GM23338 (cell line): Measurements from ENCODE around the gene ARHGEF28. TPM values are rescaled to one million over a fixed set of nuclear protein-coding genes. Genes with fewer than 3 reads are reported as not detected.

ENCODE experiments used
- ATAC-seq: fragments of 200-7000 bp; cut with Tn5 transposase; 3 replicates; pipeline ENCODE4 v1.9.1; 2020
- DNase-seq: peaks from one replicate; pipeline ENCODE4 v3.0.0-alpha.2; 2015; ENCODE audit warnings: low spot score
- H2AFZ ChIP-seq: fragments of 200-600 bp; sonication (generic); 2 replicates; pipeline ENCODE4 v1.8.0; 2016; ENCODE audit warnings: antibody characterized with exemption, mild to moderate bottlenecking, moderate library complexity
- H3F3A ChIP-seq: fragments of 200-600 bp; sonication (generic); replicated peaks from 2 replicates; pipeline ENCODE4 v1.8.0; 2017; ENCODE audit warnings: antibody characterized with exemption, mixed run types, low read depth
- H3K27ac ChIP-seq: fragments of 200-600 bp; sonication (generic); 2 replicates; pipeline ENCODE4 v1.6.1; 2016; ENCODE audit warnings: low read depth
- H3K27me3 ChIP-seq: fragments of 200-600 bp; sonication (generic); 2 replicates; pipeline ENCODE4 v1.8.0; 2016; ENCODE audit warnings: mild to moderate bottlenecking, mixed run types, moderate library complexity; ENCODE audit not compliant: insufficient read depth
- H3K36me3 ChIP-seq: fragments of 200-600 bp; sonication (generic); 2 replicates; pipeline ENCODE4 v1.8.0; 2016; ENCODE audit warnings: mild to moderate bottlenecking; ENCODE audit not compliant: insufficient read depth
- H3K4me1 ChIP-seq: fragments of 200-600 bp; sonication (generic); 2 replicates; pipeline ENCODE4 v1.8.0; 2016; ENCODE audit warnings: mild to moderate bottlenecking, moderate library complexity; ENCODE audit not compliant: insufficient read depth
- H3K4me2 ChIP-seq: fragments of 200-600 bp; sonication (generic); 2 replicates; pipeline ENCODE4 v1.7.1; 2017; ENCODE audit warnings: mixed run types
- H3K4me3 ChIP-seq: fragments of 200-600 bp; sonication (generic); 2 replicates; pipeline ENCODE4 v1.6.1; 2016; ENCODE audit warnings: mixed run types
- H3K79me2 ChIP-seq: fragments of 200-600 bp; sonication (generic); replicated peaks from 2 replicates; pipeline ENCODE4 v1.8.0; 2017; ENCODE audit warnings: mild to moderate bottlenecking; ENCODE audit not compliant: insufficient read depth
- H3K9me2 ChIP-seq: fragments of 200-600 bp; sonication (generic); 2 replicates; pipeline ENCODE4 v1.8.0; 2017; ENCODE audit not compliant: insufficient read depth
- H4K20me1 ChIP-seq: fragments of 200-600 bp; sonication (generic); replicated peaks from 2 replicates; pipeline ENCODE4 v1.8.0; 2017; ENCODE audit warnings: mild to moderate bottlenecking; ENCODE audit not compliant: insufficient read depth
- H3K27ac Mint-ChIP-seq: 2 replicates; pipeline ENCODE4 v1.8.0; 2020; ENCODE audit warnings: inconsistent platforms, mild to moderate bottlenecking, moderate library complexity, mixed read lengths
- H3K27me3 Mint-ChIP-seq: 3 replicates; pipeline ENCODE4 v1.8.0; 2022; ENCODE audit warnings: low read depth, mild to moderate bottlenecking, moderate library complexity, mixed read lengths, inconsistent platforms; ENCODE audit not compliant: insufficient read depth, poor library complexity
- H3K36me3 Mint-ChIP-seq: 3 replicates; pipeline ENCODE4 v1.8.0; 2021; ENCODE audit warnings: low read depth, mild to moderate bottlenecking, inconsistent platforms, moderate library complexity, mixed read lengths
- H3K4me1 Mint-ChIP-seq: 3 replicates; pipeline ENCODE4 v1.8.0; 2020; ENCODE audit warnings: mild to moderate bottlenecking, inconsistent platforms, mixed read lengths
- H3K4me3 Mint-ChIP-seq: 3 replicates; pipeline ENCODE4 v1.8.0; 2021; ENCODE audit warnings: moderate library complexity, mild to moderate bottlenecking, inconsistent platforms, mixed read lengths
- H3K9me3 Mint-ChIP-seq: 3 replicates; pipeline ENCODE4 v1.8.0; 2020; ENCODE audit warnings: moderate library complexity, mild to moderate bottlenecking, inconsistent platforms, mixed read lengths
- CREB1 ChIP-seq: fragments of 250-450 bp; sonication (Bioruptor Pico); IDR thresholded peaks from 2 replicates; pipeline ENCODE4 v1.5.0; 2020; ENCODE audit warnings: low read depth, mild to moderate bottlenecking, moderate library complexity
- EZH2 ChIP-seq: fragments of 200-600 bp; sonication (generic); IDR thresholded peaks from one replicate; pipeline ENCODE4 v1.8.0; 2017; ENCODE audit warnings: antibody characterized with exemption, mild to moderate bottlenecking, low read depth; ENCODE audit not compliant: unreplicated experiment
- NANOG ChIP-seq: IDR thresholded peaks from 2 replicates; pipeline ENCODE4 v1.6.1; 2016; ENCODE audit warnings: antibody characterized with exemption, borderline replicate concordance
- REST ChIP-seq: IDR thresholded peaks from one replicate; pipeline ENCODE4 v1.6.1; 2018; ENCODE audit warnings: antibody characterized with exemption; ENCODE audit not compliant: unreplicated experiment
- ZNF114 ChIP-seq: fragments of 250-450 bp; sonication (Bioruptor Pico); IDR thresholded peaks from 2 replicates; pipeline ENCODE4 v1.5.0; 2020; ENCODE audit warnings: mild to moderate bottlenecking, moderate library complexity
- ZNF462 ChIP-seq: fragments of 250-450 bp; sonication (Bioruptor Pico); IDR thresholded peaks from 2 replicates; pipeline ENCODE4 v1.5.0; 2020; ENCODE audit warnings: mild to moderate bottlenecking, moderate library complexity
- polyA plus RNA-seq: library from polyadenylated mRNA; unstranded; fragments of >200 nt; fragmentation: Nextera tagmentation; extraction: Ambion mirVana; gene quantifications from 2 replicates; pipeline ENCODE4 v1.2.1, GENCODE V29; 2016
- total RNA-seq: library from RNA; depleted of rRNA; stranded (reverse); fragments of >200 nt; shearing (Covaris generic); gene quantifications from 2 replicates; pipeline ENCODE4 v1.2.3, GENCODE V29; 2014
- TF ChIP-seq, protein P1 (sequence below), 2 experiments: fragments of 200-600 bp in 1 of 2; sonication (generic) in 1 of 2; conservative IDR thresholded peaks; 2 replicates each; pipeline versions ENCODE4 v1.5.1 to v1.6.1; 2016 to 2017; ENCODE audit warnings: antibody characterized with exemption in 2 of 2, low read depth in 2 of 2, mild to moderate bottlenecking in 2 of 2, moderate library complexity in 1 of 2
- TF ChIP-seq, protein P2 (sequence below): IDR thresholded peaks from 2 replicates; pipeline ENCODE4 v1.6.1; 2016; ENCODE audit warnings: antibody characterized with exemption

ARHGEF28 gene
- total and polyA plus RNA-seq, 2 experiments from 2014 or later = 0.39 to 1.0 TPM

DNA sequence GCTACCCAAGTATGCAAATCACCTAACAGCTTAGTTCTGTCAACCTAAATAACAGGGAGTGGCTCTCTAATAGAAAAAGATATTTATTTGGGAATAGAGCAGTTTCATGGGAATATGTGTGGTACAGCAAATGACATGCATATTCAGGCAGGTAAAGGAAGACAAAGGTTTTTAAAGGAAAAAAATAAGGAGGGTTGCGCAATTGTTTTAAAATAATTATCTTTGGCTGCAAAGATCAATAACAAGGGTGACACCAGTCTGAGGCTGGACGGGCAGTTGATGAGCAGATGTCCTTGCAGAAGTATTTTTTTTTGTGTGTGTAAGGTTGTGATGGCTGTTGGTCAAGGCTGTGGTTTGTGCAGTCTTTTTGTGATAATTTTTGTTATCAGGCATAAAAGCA lies 332.0 kb downstream of the ARHGEF28 start:
- no peak overlapping the region for H3K4me2 ChIP-seq
- TF ChIP-seq, protein P1, sequence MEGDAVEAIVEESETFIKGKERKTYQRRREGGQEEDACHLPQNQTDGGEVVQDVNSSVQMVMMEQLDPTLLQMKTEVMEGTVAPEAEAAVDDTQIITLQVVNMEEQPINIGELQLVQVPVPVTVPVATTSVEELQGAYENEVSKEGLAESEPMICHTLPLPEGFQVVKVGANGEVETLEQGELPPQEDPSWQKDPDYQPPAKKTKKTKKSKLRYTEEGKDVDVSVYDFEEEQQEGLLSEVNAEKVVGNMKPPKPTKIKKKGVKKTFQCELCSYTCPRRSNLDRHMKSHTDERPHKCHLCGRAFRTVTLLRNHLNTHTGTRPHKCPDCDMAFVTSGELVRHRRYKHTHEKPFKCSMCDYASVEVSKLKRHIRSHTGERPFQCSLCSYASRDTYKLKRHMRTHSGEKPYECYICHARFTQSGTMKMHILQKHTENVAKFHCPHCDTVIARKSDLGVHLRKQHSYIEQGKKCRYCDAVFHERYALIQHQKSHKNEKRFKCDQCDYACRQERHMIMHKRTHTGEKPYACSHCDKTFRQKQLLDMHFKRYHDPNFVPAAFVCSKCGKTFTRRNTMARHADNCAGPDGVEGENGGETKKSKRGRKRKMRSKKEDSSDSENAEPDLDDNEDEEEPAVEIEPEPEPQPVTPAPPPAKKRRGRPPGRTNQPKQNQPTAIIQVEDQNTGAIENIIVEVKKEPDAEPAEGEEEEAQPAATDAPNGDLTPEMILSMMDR (conservative IDR thresholded peaks at IDR 0.05; ENCODE audit: low read depth in 2 of 2) = no peak
- no peak for TF ChIP-seq EZH2
- TF ChIP-seq ZNF114 (CRISPR knock-in tag) = no peak
- TF ChIP-seq, protein P2, sequence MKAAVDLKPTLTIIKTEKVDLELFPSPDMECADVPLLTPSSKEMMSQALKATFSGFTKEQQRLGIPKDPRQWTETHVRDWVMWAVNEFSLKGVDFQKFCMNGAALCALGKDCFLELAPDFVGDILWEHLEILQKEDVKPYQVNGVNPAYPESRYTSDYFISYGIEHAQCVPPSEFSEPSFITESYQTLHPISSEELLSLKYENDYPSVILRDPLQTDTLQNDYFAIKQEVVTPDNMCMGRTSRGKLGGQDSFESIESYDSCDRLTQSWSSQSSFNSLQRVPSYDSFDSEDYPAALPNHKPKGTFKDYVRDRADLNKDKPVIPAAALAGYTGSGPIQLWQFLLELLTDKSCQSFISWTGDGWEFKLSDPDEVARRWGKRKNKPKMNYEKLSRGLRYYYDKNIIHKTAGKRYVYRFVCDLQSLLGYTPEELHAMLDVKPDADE = no peak
- no peak for TF ChIP-seq REST
- no peak for TF ChIP-seq NANOG
- Mint-ChIP-seq H3K27me3 (peaks cover 2% of the 10 kb centered on the region), H3K36me3 (no peaks in the 10 kb centered on the region), H3K4me3 (no peak overlapping the region), H3K4me1 (no peaks in the 10 kb centered on the region), H3K9me3 (no peaks in the 10 kb centered on the region), H3K27ac (no peak overlapping the region)
- H3K4me1 ChIP-seq = no peaks in the 10 kb centered on the region
- H3K27me3 ChIP-seq = no peaks in the 10 kb centered on the region
- H4K20me1 ChIP-seq = no peaks in the 10 kb centered on the region
- H3K36me3 ChIP-seq = no peaks in the 10 kb centered on the region
- H2AFZ ChIP-seq = no peak overlapping the region
- DNase-seq = no peak
- no peak overlapping the region for H3K4me3 ChIP-seq
- H3K9me2 ChIP-seq = no peaks in the 10 kb centered on the region; the same call in 1 of the 2 replicates
- ATAC-seq = no peak
- H3K79me2 ChIP-seq = no peaks in the 10 kb centered on the region
- no peak overlapping the region for H3K27ac ChIP-seq
- no peaks in the 10 kb centered on the region for H3F3A ChIP-seq

DNA sequence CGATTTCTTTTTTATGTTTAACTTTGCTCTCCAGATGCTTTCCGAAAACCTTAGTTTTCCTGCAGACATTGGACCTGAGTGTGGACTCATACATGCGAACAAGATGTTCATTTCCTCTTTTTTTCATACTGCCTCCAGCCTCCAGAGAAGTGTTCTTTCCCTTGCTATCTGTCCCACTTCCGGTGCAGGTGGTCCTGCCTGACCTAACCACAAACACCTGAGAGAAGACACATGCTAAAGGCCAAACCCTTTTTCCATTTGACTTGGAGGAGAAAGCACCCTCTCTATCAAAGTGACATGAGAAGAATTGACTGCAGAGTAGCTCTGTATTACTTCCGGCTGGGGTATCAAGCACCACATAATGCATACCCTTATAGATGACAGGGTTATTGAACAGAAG lies 334.0 kb downstream of the ARHGEF28 start:
- H3K36me3 Mint-ChIP-seq = no peaks in the 10 kb centered on the region
- no peak overlapping the region for H3K27ac ChIP-seq
- H3K4me3 Mint-ChIP-seq = no peak overlapping the region
- H4K20me1 ChIP-seq = no peaks in the 10 kb centered on the region
- no peak overlapping the region for H2AFZ ChIP-seq
- H3K27ac Mint-ChIP-seq = no peak overlapping the region
- H3K4me1 Mint-ChIP-seq = no peaks in the 10 kb centered on the region
- no peak for TF ChIP-seq ZNF462 (CRISPR knock-in tag)
- TF ChIP-seq CREB1 (CRISPR knock-in tag) = no peak
- H3K27me3 Mint-ChIP-seq = no peaks in the 10 kb centered on the region
- no peaks in the 10 kb centered on the region for H3K9me3 Mint-ChIP-seq
- H3K4me2 ChIP-seq = no peak overlapping the region
- ATAC-seq (no peak), DNase-seq (no peak)
- H3F3A ChIP-seq = no peaks in the 10 kb centered on the region
- no peak overlapping the region for H3K4me3 ChIP-seq
- no peaks in the 10 kb centered on the region for H3K79me2 ChIP-seq
- H3K27me3 ChIP-seq = no peaks in the 10 kb centered on the region
- H3K36me3 ChIP-seq = no peaks in the 10 kb centered on the region
- H3K4me1 ChIP-seq = no peaks in the 10 kb centered on the region
- no peaks in the 10 kb centered on the region; the same call in 1 of the 2 replicates for H3K9me2 ChIP-seq
